MM.1S (cell line): ENCODE results near the gene BFAR.

ENCODE experiments used
- EZH2 ChIP-seq: fragments of 300-600 bp; sonication (generic); optimal IDR thresholded peaks from 2 replicates; pipeline ENCODE3; 2017; ENCODE audit warnings: low read depth, mild to moderate bottlenecking, antibody characterized with exemption, low read length, mixed read lengths
- EZH2phosphoT487 ChIP-seq: fragments of 300-600 bp; sonication (generic); IDR thresholded peaks from 2 replicates; pipeline ENCODE4 v1.6.1; 2018; ENCODE audit warnings: antibody characterized with exemption, low read length
- TF ChIP-seq, protein P1 (sequence below): fragments of 300-600 bp; sonication (generic); IDR thresholded peaks from 2 replicates; pipeline ENCODE4 v1.5.1; 2016; ENCODE audit warnings: antibody characterized with exemption, low read length, mixed read lengths

DNA sequence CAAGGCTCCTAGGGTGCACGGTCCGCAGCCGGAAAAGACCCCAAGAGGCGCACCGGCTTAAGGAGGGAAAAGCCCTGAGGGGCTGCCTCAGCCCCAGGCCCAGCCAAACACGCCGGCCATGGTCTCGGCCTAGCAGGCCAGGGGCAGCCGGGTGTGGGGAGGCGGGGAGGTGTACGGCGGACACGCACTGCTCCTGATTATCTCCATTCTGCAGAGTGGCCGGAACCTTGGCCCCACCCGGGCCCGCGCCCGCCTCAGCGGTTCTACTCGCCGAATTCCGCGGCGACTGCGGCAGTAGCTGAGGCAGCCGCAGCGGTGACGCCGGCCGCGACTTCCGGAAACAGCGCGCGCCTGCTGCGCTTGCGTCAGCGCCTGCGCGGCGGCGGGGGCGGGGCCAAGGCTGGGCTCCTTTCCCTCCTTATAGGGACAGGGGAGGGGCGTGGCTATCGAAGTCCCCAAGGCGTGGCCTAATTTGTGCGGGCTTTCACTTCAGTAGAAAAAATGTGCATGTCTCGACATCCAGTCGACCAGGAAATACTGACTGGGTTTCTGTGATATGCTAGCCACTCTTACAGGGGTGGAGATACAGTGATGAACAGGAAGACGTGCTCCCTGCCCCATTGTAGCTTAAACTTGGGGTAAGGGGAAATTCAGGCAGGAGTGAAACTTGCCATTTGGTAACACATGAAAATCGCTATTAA lies 2.7 kb upstream of the BFAR start, which contains the start of gene PARN:
- TF ChIP-seq, protein P1, sequence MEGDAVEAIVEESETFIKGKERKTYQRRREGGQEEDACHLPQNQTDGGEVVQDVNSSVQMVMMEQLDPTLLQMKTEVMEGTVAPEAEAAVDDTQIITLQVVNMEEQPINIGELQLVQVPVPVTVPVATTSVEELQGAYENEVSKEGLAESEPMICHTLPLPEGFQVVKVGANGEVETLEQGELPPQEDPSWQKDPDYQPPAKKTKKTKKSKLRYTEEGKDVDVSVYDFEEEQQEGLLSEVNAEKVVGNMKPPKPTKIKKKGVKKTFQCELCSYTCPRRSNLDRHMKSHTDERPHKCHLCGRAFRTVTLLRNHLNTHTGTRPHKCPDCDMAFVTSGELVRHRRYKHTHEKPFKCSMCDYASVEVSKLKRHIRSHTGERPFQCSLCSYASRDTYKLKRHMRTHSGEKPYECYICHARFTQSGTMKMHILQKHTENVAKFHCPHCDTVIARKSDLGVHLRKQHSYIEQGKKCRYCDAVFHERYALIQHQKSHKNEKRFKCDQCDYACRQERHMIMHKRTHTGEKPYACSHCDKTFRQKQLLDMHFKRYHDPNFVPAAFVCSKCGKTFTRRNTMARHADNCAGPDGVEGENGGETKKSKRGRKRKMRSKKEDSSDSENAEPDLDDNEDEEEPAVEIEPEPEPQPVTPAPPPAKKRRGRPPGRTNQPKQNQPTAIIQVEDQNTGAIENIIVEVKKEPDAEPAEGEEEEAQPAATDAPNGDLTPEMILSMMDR, result no peak
- TF ChIP-seq EZH2phosphoT487 (no peak), EZH2 (no peak)
